K562 (cell line): Measurements from ENCODE around the gene KLK1. TPM values are rescaled to one million over a fixed set of nuclear protein-coding genes. Genes with fewer than 3 reads are reported as not detected.
A peak's percentile ranks its signal among the peaks of the same experiment; 100 is the strongest.

ENCODE experiments used
- CBFA2T2 ChIP-seq: fragments of 450-650 bp; conservative IDR thresholded peaks from 2 replicates; pipeline ENCODE4 v1.6.1; 2017; ENCODE audit warnings: mild to moderate bottlenecking
- CBFA2T3 ChIP-seq: fragments of 450-650 bp; IDR thresholded peaks from 2 replicates; pipeline ENCODE4 v1.6.1; 2017
- CTBP1 ChIP-seq: fragments of 450-650 bp; IDR thresholded peaks from 2 replicates; pipeline ENCODE4 v1.6.1; 2016; ENCODE audit warnings: borderline replicate concordance
- GTF2A2 ChIP-seq: IDR thresholded peaks from 2 replicates; pipeline ENCODE4 v1.6.1; 2016; ENCODE audit warnings: mild to moderate bottlenecking, missing genetic modification characterization, missing compliant biosample characterization
- HOXB6 ChIP-seq: fragments of 250-450 bp; sonication (Bioruptor Pico); IDR thresholded peaks from 2 replicates; pipeline ENCODE4 v1.5.1; 2022; ENCODE audit warnings: mild to moderate bottlenecking, borderline replicate concordance
- JUN ChIP-seq, 2 experiments: sonication (generic) in 1 of 2; formaldehyde crosslinking in 1 of 2; IDR thresholded peaks; 2 replicates each; pipeline versions ENCODE4 v1.6.1 to v1.8.0; 2012 to 2022; ENCODE audit warnings: borderline replicate concordance in 2 of 2, mild to moderate bottlenecking in 2 of 2, improper control_type of control experiment in 1 of 2, low read depth in 1 of 2, low read length in 1 of 2, missing genetic modification reagents in 1 of 2
- KDM1A ChIP-seq, 2 experiments: fragments of 450-650 bp; IDR thresholded peaks; 2 replicates each; pipeline ENCODE4 v1.6.1; 2016; ENCODE audit warnings: mild to moderate bottlenecking in 2 of 2
- NFIC ChIP-seq: fragments of 450-650 bp; IDR thresholded peaks from 2 replicates; pipeline ENCODE4 v1.6.1; 2017; ENCODE audit warnings: mild to moderate bottlenecking, inconsistent platforms
- NUFIP1 ChIP-seq: fragments of 450-650 bp; IDR thresholded peaks from 2 replicates; pipeline ENCODE4 v1.6.1; 2018; ENCODE audit not compliant: partially characterized antibody
- PHB ChIP-seq: fragments of 250-450 bp; sonication (Bioruptor Pico); IDR thresholded peaks from 2 replicates; pipeline ENCODE4 v1.5.0; 2021
- RBM14 ChIP-seq: fragments of 200-400 bp; formaldehyde crosslinking; IDR thresholded peaks from 2 replicates; pipeline ENCODE4 v1.6.1; 2018; ENCODE audit warnings: low read depth, mild to moderate bottlenecking, low read length, moderate library complexity, borderline replicate concordance; ENCODE audit not compliant: insufficient read depth
- RBM34 ChIP-seq: fragments of 200-400 bp; formaldehyde crosslinking; IDR thresholded peaks from 2 replicates; pipeline ENCODE4 v1.6.1; 2018; ENCODE audit warnings: low read length, borderline replicate concordance; ENCODE audit not compliant: insufficient read depth
- TAF1 ChIP-seq: IDR thresholded peaks from 2 replicates; pipeline ENCODE4 v1.6.1; 2011; ENCODE audit warnings: mild to moderate bottlenecking, low read length, moderate library complexity; ENCODE audit not compliant: insufficient read depth, control insufficient read depth, severe bottlenecking; ENCODE audit errors: extremely low read depth
- ZNF175 ChIP-seq: fragments of 200-800 bp; sonication (Bioruptor generic); IDR thresholded peaks from 2 replicates; pipeline ENCODE4 v1.6.1; 2016; ENCODE audit warnings: low read depth, mild to moderate bottlenecking, missing genetic modification characterization, missing compliant biosample characterization
- ZNF224 ChIP-seq: sonication (generic); formaldehyde crosslinking; IDR thresholded peaks from 2 replicates; pipeline ENCODE4 v1.8.0; 2022; ENCODE audit warnings: mild to moderate bottlenecking, missing genetic modification reagents
- ZNF253 ChIP-seq: fragments of 250-450 bp; sonication (Bioruptor Pico); conservative IDR thresholded peaks from 2 replicates; pipeline ENCODE4 v1.6.1; 2021; ENCODE audit warnings: mild to moderate bottlenecking
- ZNF444 ChIP-seq: fragments of 250-450 bp; sonication (Bioruptor Pico); IDR thresholded peaks from 2 replicates; pipeline ENCODE4 v1.4.0; 2020; ENCODE audit warnings: mild to moderate bottlenecking, moderate library complexity
- ZSCAN32 ChIP-seq: fragments of 450-650 bp; formaldehyde crosslinking; IDR thresholded peaks from 2 replicates; pipeline ENCODE4 v1.4.0; 2020; ENCODE audit warnings: mild to moderate bottlenecking, moderate library complexity
- polyA plus RNA-seq, 8 experiments: library from polyadenylated mRNA; depleted of rRNA in 4 of 8; stranded (reverse) in 5 of 8; unstranded in 3 of 8; fragments of >200 nt; fragmentation: Nextera tagmentation in 2 of 8; fragmentation: Illumina TruSeq in 1 of 8; extraction: Ambion mirVana in 2 of 8; extraction: Trizol in 1 of 8; gene quantifications; 2 replicates each; pipeline versions ENCODE4 v1.2.1 to v1.2.3, GENCODE V29; 2011 to 2014; ENCODE audit warnings: inconsistent platforms in 1 of 8, missing spikeins in 1 of 8
- total RNA-seq, 7 experiments: library from RNA; depleted of rRNA in 6 of 7; stranded (reverse); fragments of >200 nt in 6 of 7; fragmentation: Illumina TruSeq in 2 of 7; extraction: Trizol in 2 of 7; gene quantifications; 2 replicates each; pipeline versions ENCODE4 v1.2.1 to v1.2.3, GENCODE V29; 2011 to 2021; ENCODE audit warnings: low replicate concordance in 1 of 7
- TF ChIP-seq, protein P1 (sequence below), 3 experiments: IDR thresholded peaks in 2 of 3; conservative IDR thresholded peaks in 1 of 3; 2 replicates each; pipeline ENCODE4 v1.5.1; 2011 to 2012; ENCODE audit warnings: low read length in 3 of 3, mild to moderate bottlenecking in 3 of 3, control low read depth in 2 of 3, improper control_type of control experiment in 1 of 3, inconsistent platforms in 1 of 3, low read depth in 1 of 3, mixed read lengths in 1 of 3, moderate library complexity in 1 of 3; ENCODE audit not compliant: insufficient read depth in 2 of 3
- TF ChIP-seq, protein P2 (sequence below): fragments of 250-450 bp; sonication (Bioruptor Pico); IDR thresholded peaks from 2 replicates; pipeline ENCODE4 v1.4.0; 2020; ENCODE audit warnings: mild to moderate bottlenecking, moderate library complexity
- TF ChIP-seq, protein P3 (sequence below): sonication (generic); formaldehyde crosslinking; IDR thresholded peaks from 2 replicates; pipeline ENCODE4 v1.8.1; 2023; ENCODE audit warnings: mild to moderate bottlenecking, missing genetic modification reagents
- TF ChIP-seq, protein P4 (sequence below): sonication (generic); formaldehyde crosslinking; IDR thresholded peaks from 2 replicates; pipeline ENCODE4 v1.9.0; 2022; ENCODE audit warnings: mild to moderate bottlenecking, missing genetic modification reagents

KLK1 gene
- total and polyA plus RNA-seq, 9 of the 15 experiments (the other 6 are each of a cell fraction or from before 2014, with no cell fraction given): 0.87 to 15.4 (median 9.1) TPM

DNA sequence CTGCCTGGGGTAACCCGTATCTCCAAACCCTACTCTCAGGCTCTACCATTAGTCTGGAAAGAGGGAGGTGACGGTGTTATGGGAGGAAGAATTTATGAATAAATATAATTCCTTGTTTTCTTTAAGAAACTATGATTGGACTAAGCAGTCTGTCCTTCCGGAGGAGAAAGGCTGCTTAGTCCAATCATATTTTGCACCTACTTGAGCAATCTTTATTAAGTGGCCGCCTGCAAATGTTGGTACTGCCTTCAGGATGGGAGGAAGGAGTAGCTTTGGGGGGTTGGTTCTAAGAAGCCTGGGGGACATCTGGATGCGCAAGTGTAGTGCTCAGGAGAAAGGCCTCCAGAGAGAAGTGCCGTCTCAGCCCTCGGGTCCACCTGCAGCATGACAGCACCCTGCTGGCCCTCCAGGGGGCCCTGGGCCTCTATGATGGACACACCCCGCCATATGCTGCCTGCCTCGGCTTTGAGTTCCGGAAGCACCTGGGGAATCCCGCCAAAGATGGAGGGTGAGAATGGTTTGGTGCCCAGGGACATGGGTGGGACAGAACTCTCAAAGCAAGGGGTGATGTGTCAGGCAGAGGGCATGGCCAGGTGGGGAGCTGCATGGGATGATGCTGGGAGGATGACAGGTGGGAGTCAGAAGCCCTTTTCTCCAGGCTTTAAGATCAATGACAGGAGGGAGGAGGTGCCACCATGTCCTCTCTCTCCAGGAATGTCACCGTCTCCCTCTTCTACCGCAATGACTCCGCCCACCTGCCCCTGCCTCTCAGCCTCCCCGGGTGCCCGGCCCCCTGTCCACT, 29.3 kb downstream of the KLK1 start (continued):
- TF ChIP-seq ZSCAN32 (no peak), JUN (IDR thresholded peaks at IDR 0.05; ENCODE audit: borderline replicate concordance, low read depth, low read length) (no peak), JUN (CRISPR knock-in tag; IDR thresholded peaks at IDR 0.05; ENCODE audit: borderline replicate concordance) (no peak), PHB (CRISPR knock-in tag) (no peak), ZNF175 (no peak), CBFA2T2 (no peak; the same call in 1 of the 2 replicates), GTF2A2 (tag) (no peak), ZNF253 (CRISPR knock-in tag) (no peak), CBFA2T3 (0 out of 2 replicates have a peak, but pooled peaks have one; percentile 11), CTBP1 (peak; percentile 12; the same call in 1 of the 2 replicates), RBM14 (no peak), NFIC (no peak), ZNF444 (CRISPR knock-in tag) (no peak), RBM34 (no peak), NUFIP1 (no peak), ZNF224 (CRISPR knock-in tag) (no peak), HOXB6 (CRISPR knock-in tag) (no peak), TAF1 (no peak), KDM1A (IDR thresholded peaks at IDR 0.05) (no peak)
- TF ChIP-seq, protein P1, sequence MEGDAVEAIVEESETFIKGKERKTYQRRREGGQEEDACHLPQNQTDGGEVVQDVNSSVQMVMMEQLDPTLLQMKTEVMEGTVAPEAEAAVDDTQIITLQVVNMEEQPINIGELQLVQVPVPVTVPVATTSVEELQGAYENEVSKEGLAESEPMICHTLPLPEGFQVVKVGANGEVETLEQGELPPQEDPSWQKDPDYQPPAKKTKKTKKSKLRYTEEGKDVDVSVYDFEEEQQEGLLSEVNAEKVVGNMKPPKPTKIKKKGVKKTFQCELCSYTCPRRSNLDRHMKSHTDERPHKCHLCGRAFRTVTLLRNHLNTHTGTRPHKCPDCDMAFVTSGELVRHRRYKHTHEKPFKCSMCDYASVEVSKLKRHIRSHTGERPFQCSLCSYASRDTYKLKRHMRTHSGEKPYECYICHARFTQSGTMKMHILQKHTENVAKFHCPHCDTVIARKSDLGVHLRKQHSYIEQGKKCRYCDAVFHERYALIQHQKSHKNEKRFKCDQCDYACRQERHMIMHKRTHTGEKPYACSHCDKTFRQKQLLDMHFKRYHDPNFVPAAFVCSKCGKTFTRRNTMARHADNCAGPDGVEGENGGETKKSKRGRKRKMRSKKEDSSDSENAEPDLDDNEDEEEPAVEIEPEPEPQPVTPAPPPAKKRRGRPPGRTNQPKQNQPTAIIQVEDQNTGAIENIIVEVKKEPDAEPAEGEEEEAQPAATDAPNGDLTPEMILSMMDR (IDR thresholded peaks at IDR 0.05 in 2 of 3, conservative IDR thresholded peaks at IDR 0.05 in 1 of 3; ENCODE audit: insufficient read depth in 2 of 3, low read depth in 1 of 3, low read length in 3 of 3): peak; percentile 61 to 70 (median 65)
- TF ChIP-seq, protein P2, sequence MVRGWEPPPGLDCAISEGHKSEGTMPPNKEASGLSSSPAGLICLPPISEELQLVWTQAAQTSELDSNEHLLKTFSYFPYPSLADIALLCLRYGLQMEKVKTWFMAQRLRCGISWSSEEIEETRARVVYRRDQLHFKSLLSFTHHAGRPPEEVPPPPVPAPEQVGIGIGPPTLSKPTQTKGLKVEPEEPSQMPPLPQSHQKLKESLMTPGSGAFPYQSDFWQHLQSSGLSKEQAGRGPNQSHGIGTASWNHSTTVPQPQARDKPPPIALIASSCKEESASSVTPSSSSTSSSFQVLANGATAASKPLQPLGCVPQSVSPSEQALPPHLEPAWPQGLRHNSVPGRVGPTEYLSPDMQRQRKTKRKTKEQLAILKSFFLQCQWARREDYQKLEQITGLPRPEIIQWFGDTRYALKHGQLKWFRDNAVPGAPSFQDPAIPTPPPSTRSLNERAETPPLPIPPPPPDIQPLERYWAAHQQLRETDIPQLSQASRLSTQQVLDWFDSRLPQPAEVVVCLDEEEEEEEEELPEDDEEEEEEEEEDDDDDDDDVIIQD: no peak
- TF ChIP-seq, protein P3, sequence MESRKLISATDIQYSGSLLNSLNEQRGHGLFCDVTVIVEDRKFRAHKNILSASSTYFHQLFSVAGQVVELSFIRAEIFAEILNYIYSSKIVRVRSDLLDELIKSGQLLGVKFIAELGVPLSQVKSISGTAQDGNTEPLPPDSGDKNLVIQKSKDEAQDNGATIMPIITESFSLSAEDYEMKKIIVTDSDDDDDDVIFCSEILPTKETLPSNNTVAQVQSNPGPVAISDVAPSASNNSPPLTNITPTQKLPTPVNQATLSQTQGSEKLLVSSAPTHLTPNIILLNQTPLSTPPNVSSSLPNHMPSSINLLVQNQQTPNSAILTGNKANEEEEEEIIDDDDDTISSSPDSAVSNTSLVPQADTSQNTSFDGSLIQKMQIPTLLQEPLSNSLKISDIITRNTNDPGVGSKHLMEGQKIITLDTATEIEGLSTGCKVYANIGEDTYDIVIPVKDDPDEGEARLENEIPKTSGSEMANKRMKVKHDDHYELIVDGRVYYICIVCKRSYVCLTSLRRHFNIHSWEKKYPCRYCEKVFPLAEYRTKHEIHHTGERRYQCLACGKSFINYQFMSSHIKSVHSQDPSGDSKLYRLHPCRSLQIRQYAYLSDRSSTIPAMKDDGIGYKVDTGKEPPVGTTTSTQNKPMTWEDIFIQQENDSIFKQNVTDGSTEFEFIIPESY (CRISPR knock-in tag): peak; percentile 17; the same call in 1 of the 2 replicates
- TF ChIP-seq, protein P4, sequence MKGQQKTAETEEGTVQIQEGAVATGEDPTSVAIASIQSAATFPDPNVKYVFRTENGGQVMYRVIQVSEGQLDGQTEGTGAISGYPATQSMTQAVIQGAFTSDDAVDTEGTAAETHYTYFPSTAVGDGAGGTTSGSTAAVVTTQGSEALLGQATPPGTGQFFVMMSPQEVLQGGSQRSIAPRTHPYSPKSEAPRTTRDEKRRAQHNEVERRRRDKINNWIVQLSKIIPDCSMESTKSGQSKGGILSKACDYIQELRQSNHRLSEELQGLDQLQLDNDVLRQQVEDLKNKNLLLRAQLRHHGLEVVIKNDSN: no peak; the same call in 1 of the 2 replicates
